Neuronal stem cell (in vitro differentiated cells): Measurements from ENCODE around the gene ANKRD13D.
A peak's percentile ranks its signal among the peaks of the same experiment; 100 is the strongest.

Source experiments
- DNase-seq: peaks from one replicate; pipeline ENCODE4 v3.0.0-alpha.2; 2013; ENCODE audit warnings: low spot score
- H2AFZ ChIP-seq: one replicate; pipeline ENCODE4 v1.6.1; 2013; ENCODE audit warnings: mild to moderate bottlenecking, low read length, inconsistent platforms
- H2AK5ac ChIP-seq: 2 replicates; pipeline ENCODE4 v1.6.1; 2013; ENCODE audit warnings: low read depth, mild to moderate bottlenecking, inconsistent platforms, low read length, moderate library complexity, mixed read lengths
- H2BK120ac ChIP-seq: 2 replicates; pipeline ENCODE4 v1.6.1; 2013; ENCODE audit warnings: low read depth, mild to moderate bottlenecking, inconsistent platforms, low read length, moderate library complexity, mixed read lengths
- H2BK12ac ChIP-seq: one replicate; pipeline ENCODE4 v1.6.1; 2013; ENCODE audit warnings: low read length, inconsistent platforms
- H2BK15ac ChIP-seq: 2 replicates; pipeline ENCODE4 v1.6.1; 2013; ENCODE audit warnings: mild to moderate bottlenecking, low read length, inconsistent platforms, mixed read lengths
- H2BK5ac ChIP-seq: one replicate; pipeline ENCODE4 v1.6.1; 2013; ENCODE audit warnings: inconsistent platforms, mild to moderate bottlenecking, low read length, moderate library complexity
- H3K14ac ChIP-seq: one replicate; pipeline ENCODE4 v1.6.1; 2013; ENCODE audit warnings: low read length, inconsistent platforms
- H3K18ac ChIP-seq: 2 replicates; pipeline ENCODE4 v1.6.1; 2013; ENCODE audit warnings: low read length, inconsistent platforms
- H3K23ac ChIP-seq: 2 replicates; pipeline ENCODE4 v1.6.1; 2013; ENCODE audit warnings: low read depth, mild to moderate bottlenecking, mixed read lengths, low read length, inconsistent platforms; ENCODE audit not compliant: poor library complexity
- H3K27ac ChIP-seq: replicated peaks from 3 replicates; pipeline ENCODE4 v1.5.1; 2013; ENCODE audit warnings: low read length, inconsistent platforms
- H3K27me3 ChIP-seq, 3 experiments: 2 replicates each; pipeline ENCODE4 v1.6.1; 2013; ENCODE audit warnings: low read length in 3 of 3, mild to moderate bottlenecking in 2 of 3, inconsistent platforms in 1 of 3, low read depth in 1 of 3, mixed read lengths in 1 of 3, moderate library complexity in 1 of 3; ENCODE audit not compliant: control insufficient read depth in 3 of 3, insufficient read depth in 3 of 3
- H3K36me3 ChIP-seq, 2 donors: replicated peaks in 1 of 2; 2 replicates each; pipeline ENCODE4 v1.6.1; 2013; ENCODE audit warnings: low read length in 2 of 2; ENCODE audit not compliant: control insufficient read depth in 2 of 2, insufficient read depth in 2 of 2
- H3K4ac ChIP-seq: 2 replicates; pipeline ENCODE4 v1.6.1; 2013; ENCODE audit warnings: inconsistent platforms, mild to moderate bottlenecking, low read length, moderate library complexity
- H3K4me1 ChIP-seq, 2 donors: 1 replicate in 1 of 2; 2 replicates in 1 of 2; pipeline ENCODE4 v1.6.1; 2013; ENCODE audit warnings: low read length in 2 of 2, low read depth in 1 of 2; ENCODE audit not compliant: control insufficient read depth in 2 of 2, insufficient read depth in 1 of 2
- H3K4me2 ChIP-seq: one replicate; pipeline ENCODE4 v1.6.1; 2013; ENCODE audit warnings: mild to moderate bottlenecking, low read length, inconsistent platforms; ENCODE audit not compliant: insufficient read depth, poor library complexity, severe bottlenecking
- H3K4me3 ChIP-seq, 2 donors: 2 replicates each; pipeline ENCODE4 v1.5.1; 2013; ENCODE audit warnings: low read length in 2 of 2, mild to moderate bottlenecking in 2 of 2, inconsistent platforms in 1 of 2, moderate library complexity in 1 of 2
- H3K79me1 ChIP-seq: one replicate; pipeline ENCODE4 v1.6.1; 2013; ENCODE audit warnings: low read depth, mild to moderate bottlenecking, inconsistent platforms, low read length, moderate library complexity
- H3K9ac ChIP-seq: one replicate; pipeline ENCODE4 v1.6.1; 2013; ENCODE audit warnings: mild to moderate bottlenecking, low read depth, low read length, inconsistent platforms; ENCODE audit not compliant: poor library complexity
- H3K9me3 ChIP-seq, 2 donors: replicated peaks in 1 of 2; 2 replicates each; pipeline versions ENCODE3 to v1.6.1; 2013; ENCODE audit warnings: low read length in 2 of 2, mild to moderate bottlenecking in 2 of 2, inconsistent platforms in 1 of 2, low read depth in 1 of 2, mixed read lengths in 1 of 2, moderate library complexity in 1 of 2; ENCODE audit not compliant: control insufficient read depth in 2 of 2, insufficient read depth in 1 of 2
- H4K8ac ChIP-seq: one replicate; pipeline ENCODE4 v1.6.1; 2013; ENCODE audit warnings: low read depth, mild to moderate bottlenecking, inconsistent platforms, low read length, moderate library complexity
- H4K91ac ChIP-seq: one replicate; pipeline ENCODE4 v1.6.1; 2013; ENCODE audit warnings: low read length, low read depth, mild to moderate bottlenecking, inconsistent platforms; ENCODE audit not compliant: poor library complexity
- WGBS, 2 donors: extraction: QIAGEN DNeasy Blood & Tissue Kit; methylation state at CpG; one replicate each; pipeline ENCODE4 v1.1.7; 2013; ENCODE audit warnings: missing lambda C conversion rate in 2 of 2, mixed read lengths in 1 of 2; ENCODE audit not compliant: insufficient read length in 2 of 2, insufficient replicate concordance in 1 of 2; ENCODE audit errors: extremely low coverage in 2 of 2; 5-methylcytosine and 5-hydroxymethylcytosine counted together

The ANKRD13D gene

DNA sequence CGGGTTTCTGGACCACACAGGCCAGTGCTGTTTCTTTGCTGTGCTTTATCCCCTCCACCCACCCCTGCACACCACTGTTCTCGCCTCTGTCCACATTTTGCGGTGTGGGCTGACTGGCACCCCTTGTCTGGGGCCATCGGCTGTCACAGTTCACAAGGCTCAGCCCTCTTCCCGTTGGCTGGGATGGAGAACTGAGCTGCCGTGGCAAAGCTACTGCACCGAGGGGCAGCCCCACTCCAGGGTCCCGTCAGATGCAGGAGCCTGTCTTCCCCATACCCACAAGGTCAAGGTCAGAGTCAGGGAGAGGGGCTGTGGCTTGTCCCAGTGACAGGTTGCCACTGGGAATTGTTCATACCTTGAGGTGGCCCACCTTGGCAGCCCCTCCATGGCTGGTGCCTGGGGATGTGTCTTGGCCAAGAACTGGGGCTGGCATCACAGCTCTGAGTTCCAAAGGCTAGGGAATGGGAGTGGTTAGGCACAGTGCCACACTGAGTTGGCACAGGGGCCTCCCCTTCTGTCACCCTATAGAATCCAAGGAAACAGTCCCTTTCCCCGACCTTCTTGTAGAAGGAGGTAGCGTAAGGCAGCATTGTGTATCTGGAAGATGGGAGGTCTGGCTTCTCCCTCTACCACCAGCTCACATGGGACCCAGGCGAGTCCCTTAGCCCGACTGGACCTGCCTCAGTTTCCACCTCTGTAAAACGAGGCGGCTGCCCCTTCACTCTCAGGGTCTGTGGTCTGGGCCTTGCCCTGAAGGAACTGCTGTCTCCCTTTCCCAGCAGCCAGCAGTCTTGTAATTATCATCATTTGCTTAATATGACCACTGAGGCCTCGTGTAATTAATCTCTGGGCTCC is 19.5 kb upstream of the ANKRD13D start:
- H3K9ac ChIP-seq: peak overlapping the region; percentile 51
- H3K4me1 ChIP-seq: peaks cover 24 to 38% of the 10 kb centered on the region in 2 donors
- peaks cover 0 to 9% (median 0%) of the 10 kb centered on the region in 3 experiments for H3K27me3 ChIP-seq
- WGBS, 2 donors: no CpG with 5 or more reads among the region's 15 CpGs
- H2BK15ac ChIP-seq: peak overlapping the region; percentile 79
- peak overlapping the region in 1 of 2 donors; percentile 24 for H3K4me3 ChIP-seq
- no peak overlapping the region for H2BK5ac ChIP-seq
- peak overlapping the region; percentile 45 for H3K27ac ChIP-seq
- peak overlapping the region; percentile 93 for H2AK5ac ChIP-seq
- no peak for DNase-seq
- H3K36me3 ChIP-seq: peaks cover 9 to 42% of the 10 kb centered on the region in 2 donors
- H3K23ac ChIP-seq: peak overlapping the region; percentile 92
- no peak overlapping the region for H4K91ac ChIP-seq
- peak overlapping the region; percentile 84 for H3K18ac ChIP-seq
- H4K8ac ChIP-seq: no peak overlapping the region
- no peak overlapping the region for H3K4ac ChIP-seq
- peak overlapping the region; percentile 54 for H3K4me2 ChIP-seq
- H3K14ac ChIP-seq: peak overlapping the region; percentile 86
- H2AFZ ChIP-seq: peak overlapping the region; percentile 6
- H3K9me3 ChIP-seq: no peaks in the 10 kb centered on the region
- peaks cover 30% of the 10 kb centered on the region for H3K79me1 ChIP-seq
- H2BK120ac ChIP-seq: no peak overlapping the region
- H2BK12ac ChIP-seq: no peak overlapping the region

DNA sequence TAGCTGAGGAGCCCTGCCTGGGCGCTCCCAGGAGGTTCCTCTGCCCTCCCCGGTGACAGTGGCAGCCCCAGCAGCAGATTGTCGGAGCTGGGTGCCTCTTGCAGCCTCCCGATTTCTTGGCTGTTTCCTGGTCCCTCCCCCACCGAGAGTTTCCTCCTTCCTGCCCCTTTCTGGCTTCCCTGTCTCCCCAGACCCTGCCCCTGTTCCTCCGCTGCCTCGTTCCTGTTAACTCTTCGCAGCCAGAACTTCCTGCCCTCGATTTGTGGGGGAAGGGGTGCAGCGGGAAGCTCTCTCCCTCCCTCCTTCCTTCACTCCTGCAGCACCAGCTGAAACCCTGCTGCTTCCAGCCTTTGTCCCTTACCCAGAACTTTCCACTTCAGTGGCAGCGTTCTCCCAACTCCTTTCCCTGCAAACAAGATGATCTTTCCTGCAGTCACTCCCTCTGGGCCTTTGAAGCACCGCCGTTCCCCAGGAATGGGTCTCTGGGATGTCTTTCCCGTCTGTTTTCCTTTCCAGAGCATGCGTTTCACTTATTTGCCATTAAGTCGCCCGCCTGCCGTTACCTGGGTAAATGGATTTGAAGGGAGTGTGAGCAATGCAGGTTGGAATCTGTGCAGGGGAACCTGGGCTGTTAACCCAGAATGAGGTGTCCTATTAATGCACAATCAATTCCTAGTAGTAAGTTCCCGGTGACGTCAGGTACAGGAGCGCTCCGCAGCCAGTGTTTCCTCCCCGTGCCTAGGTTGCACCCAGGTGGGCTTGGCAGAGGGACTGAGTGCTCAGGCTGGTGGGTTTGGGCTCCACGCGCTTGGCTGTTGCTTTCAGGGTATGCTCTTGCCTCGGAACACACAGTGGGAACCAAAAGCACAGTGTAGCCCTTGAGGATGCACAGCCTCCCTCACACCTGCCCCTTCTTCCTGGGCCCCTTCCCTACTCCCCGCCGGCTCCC is 18.6 kb upstream of the ANKRD13D start:
- H3K4me3 ChIP-seq: peak overlapping the region; percentile 24 to 59
- no peak overlapping the region for H4K91ac ChIP-seq
- H2BK15ac ChIP-seq: no peak overlapping the region
- H2AFZ ChIP-seq: peak overlapping the region; percentile 6
- H2BK120ac ChIP-seq: no peak overlapping the region
- no peak for DNase-seq
- H3K27me3 ChIP-seq: peaks cover 0 to 2% (median 0%) of the 10 kb centered on the region in 3 experiments
- H3K4me1 ChIP-seq: peaks cover 24 to 40% of the 10 kb centered on the region in 2 donors
- H3K9ac ChIP-seq: no peak overlapping the region
- H4K8ac ChIP-seq: no peak overlapping the region
- peaks cover 9 to 49% of the 10 kb centered on the region in 2 donors for H3K36me3 ChIP-seq
- H3K14ac ChIP-seq: peak overlapping the region; percentile 86
- peaks cover 32% of the 10 kb centered on the region for H3K79me1 ChIP-seq
- H2AK5ac ChIP-seq: peak overlapping the region; percentile 93
- H2BK5ac ChIP-seq: no peak overlapping the region
- peak overlapping the region; percentile 84 for H3K18ac ChIP-seq
- H3K27ac ChIP-seq: peak overlapping the region; percentile 45
- H3K9me3 ChIP-seq: no peaks in the 10 kb centered on the region
- peak overlapping the region; percentile 92 for H3K23ac ChIP-seq
- H2BK12ac ChIP-seq: no peak overlapping the region
- no CpG with 5 or more reads among the region's 28 CpGs for WGBS, 2 donors
- no peak overlapping the region for H3K4ac ChIP-seq
- H3K4me2 ChIP-seq: peak overlapping the region; percentile 54

DNA sequence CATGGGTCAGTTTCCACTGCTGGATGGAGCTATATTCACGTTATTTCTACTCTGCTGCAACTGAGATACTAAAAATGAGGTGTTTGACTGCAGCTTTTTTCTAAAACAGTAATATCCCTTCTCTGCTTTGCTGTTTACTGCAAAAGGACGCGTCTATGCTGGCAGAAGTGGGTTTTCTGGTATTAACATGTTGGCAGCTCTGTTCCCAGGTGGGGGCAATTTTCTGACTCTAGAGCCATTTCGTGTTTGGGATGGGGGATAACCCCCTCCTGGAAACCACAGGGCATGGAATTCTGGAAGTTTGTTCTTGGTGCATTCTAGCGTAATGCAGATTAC is 17.9 kb upstream of the ANKRD13D start:
- no peak overlapping the region for H2AK5ac ChIP-seq
- H2AFZ ChIP-seq: no peak overlapping the region
- no peak overlapping the region for H3K23ac ChIP-seq
- H3K4me1 ChIP-seq: peaks cover 24 to 40% of the 10 kb centered on the region in 2 donors
- peaks cover 38% of the 10 kb centered on the region for H3K79me1 ChIP-seq
- H3K9me3 ChIP-seq: no peaks in the 10 kb centered on the region
- no peak overlapping the region for H2BK12ac ChIP-seq
- peak overlapping the region; percentile 78 for H3K18ac ChIP-seq
- H2BK5ac ChIP-seq: no peak overlapping the region
- no CpG with 5 or more reads among the region's 5 CpGs for WGBS, 2 donors
- no peak overlapping the region for H3K9ac ChIP-seq
- no peaks in the 10 kb centered on the region for H3K27me3 ChIP-seq
- no peak overlapping the region for H3K4me2 ChIP-seq
- no peak overlapping the region for H4K8ac ChIP-seq
- H3K4me3 ChIP-seq: peak overlapping the region in 1 of 2 donors; percentile 59
- no peak overlapping the region for H2BK120ac ChIP-seq
- no peak overlapping the region for H4K91ac ChIP-seq
- no peak overlapping the region for H2BK15ac ChIP-seq
- no peak overlapping the region for H3K4ac ChIP-seq
- H3K27ac ChIP-seq: no peak overlapping the region
- H3K14ac ChIP-seq: no peak overlapping the region
- H3K36me3 ChIP-seq: peaks cover 9 to 51% of the 10 kb centered on the region in 2 donors
- no peak for DNase-seq
